Nephron progenitor cell (in vitro differentiated cells): ENCODE results near the gene HDAC4.

Experiments
- DNase-seq: peaks from one replicate; pipeline ENCODE4 v3.0.0; 2021
- H3K27ac Mint-ChIP-seq: 2 replicates; pipeline ENCODE4 v1.8.0; 2021; ENCODE audit warnings: mild to moderate bottlenecking, moderate library complexity, mixed read lengths
- H3K27me3 Mint-ChIP-seq: 2 replicates; pipeline ENCODE4 v1.8.0; 2021; ENCODE audit warnings: mild to moderate bottlenecking, low read depth, mixed read lengths; ENCODE audit not compliant: poor library complexity
- H3K36me3 Mint-ChIP-seq: 2 replicates; pipeline ENCODE4 v1.8.0; 2021; ENCODE audit warnings: low read depth, mixed read lengths
- H3K4me1 Mint-ChIP-seq: 2 replicates; pipeline ENCODE4 v1.8.0; 2021; ENCODE audit warnings: mixed read lengths
- H3K4me3 Mint-ChIP-seq: 2 replicates; pipeline ENCODE4 v1.8.0; 2021; ENCODE audit warnings: mild to moderate bottlenecking, moderate library complexity, mixed read lengths
- H3K9me3 Mint-ChIP-seq: 2 replicates; pipeline ENCODE4 v1.8.0; 2021; ENCODE audit warnings: mild to moderate bottlenecking, moderate library complexity, mixed read lengths
- TF ChIP-seq, protein P1 (sequence below): fragments of 200-600 bp; sonication (generic); IDR thresholded peaks from 2 replicates; pipeline ENCODE4 v1.5.0; 2021; ENCODE audit warnings: antibody characterized with exemption

HDAC4 gene

DNA sequence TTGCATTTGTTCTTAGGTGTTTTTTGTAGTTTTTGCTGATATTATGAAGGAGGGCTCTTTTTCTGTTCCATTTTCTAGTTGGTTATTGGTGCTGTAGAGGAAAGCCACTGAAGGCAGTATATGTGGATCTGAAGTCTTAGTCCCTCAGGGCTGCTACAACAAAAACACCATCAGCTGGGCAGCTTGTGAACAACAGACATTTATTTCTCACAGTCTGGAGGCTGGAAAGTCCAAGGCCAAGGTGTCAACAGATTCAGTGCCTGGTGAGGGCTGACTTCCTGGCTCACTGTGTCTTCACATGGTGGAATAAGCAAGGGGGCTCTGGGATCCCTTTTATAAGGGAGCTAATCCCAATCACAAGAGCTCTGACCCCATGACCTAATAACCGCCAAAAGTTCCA, 31.4 kb upstream of the HDAC4 start:
- H3K4me1 Mint-ChIP-seq, result no peaks in the 10 kb centered on the region
- H3K27me3 Mint-ChIP-seq, result peaks cover 8% of the 10 kb centered on the region
- H3K36me3 Mint-ChIP-seq, result peaks cover 5% of the 10 kb centered on the region
- H3K9me3 Mint-ChIP-seq, result peaks cover 32% of the 10 kb centered on the region
- H3K4me3 Mint-ChIP-seq, result no peak overlapping the region
- DNase-seq, result no peak
- no peak overlapping the region for H3K27ac Mint-ChIP-seq
- TF ChIP-seq, protein P1, sequence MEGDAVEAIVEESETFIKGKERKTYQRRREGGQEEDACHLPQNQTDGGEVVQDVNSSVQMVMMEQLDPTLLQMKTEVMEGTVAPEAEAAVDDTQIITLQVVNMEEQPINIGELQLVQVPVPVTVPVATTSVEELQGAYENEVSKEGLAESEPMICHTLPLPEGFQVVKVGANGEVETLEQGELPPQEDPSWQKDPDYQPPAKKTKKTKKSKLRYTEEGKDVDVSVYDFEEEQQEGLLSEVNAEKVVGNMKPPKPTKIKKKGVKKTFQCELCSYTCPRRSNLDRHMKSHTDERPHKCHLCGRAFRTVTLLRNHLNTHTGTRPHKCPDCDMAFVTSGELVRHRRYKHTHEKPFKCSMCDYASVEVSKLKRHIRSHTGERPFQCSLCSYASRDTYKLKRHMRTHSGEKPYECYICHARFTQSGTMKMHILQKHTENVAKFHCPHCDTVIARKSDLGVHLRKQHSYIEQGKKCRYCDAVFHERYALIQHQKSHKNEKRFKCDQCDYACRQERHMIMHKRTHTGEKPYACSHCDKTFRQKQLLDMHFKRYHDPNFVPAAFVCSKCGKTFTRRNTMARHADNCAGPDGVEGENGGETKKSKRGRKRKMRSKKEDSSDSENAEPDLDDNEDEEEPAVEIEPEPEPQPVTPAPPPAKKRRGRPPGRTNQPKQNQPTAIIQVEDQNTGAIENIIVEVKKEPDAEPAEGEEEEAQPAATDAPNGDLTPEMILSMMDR, result no peak

DNA sequence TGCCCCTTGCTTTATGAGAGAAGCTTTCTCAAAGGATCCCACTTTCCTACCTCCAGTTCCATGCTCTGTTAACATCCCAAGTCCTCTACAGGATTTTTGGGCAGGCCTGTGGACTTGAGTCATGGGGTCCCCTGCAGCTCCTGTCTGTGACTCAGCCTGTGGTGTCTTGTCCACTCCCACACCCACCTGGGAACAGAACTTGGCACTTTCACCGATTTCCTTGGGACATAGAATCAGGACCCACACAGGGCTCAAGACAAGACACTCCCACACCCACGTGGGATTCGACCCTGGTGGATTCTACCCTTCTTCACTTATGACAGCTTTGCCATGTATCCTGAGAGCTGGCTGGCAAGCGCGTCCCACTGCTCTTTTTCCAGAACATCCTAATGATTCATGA, 30.7 kb upstream of the HDAC4 start:
- no peak overlapping the region for H3K4me3 Mint-ChIP-seq
- H3K27ac Mint-ChIP-seq, result no peak overlapping the region
- H3K27me3 Mint-ChIP-seq, result peaks cover 8% of the 10 kb centered on the region
- TF ChIP-seq, protein P1, result no peak
- peaks cover 5% of the 10 kb centered on the region for H3K36me3 Mint-ChIP-seq
- peaks cover 29% of the 10 kb centered on the region for H3K9me3 Mint-ChIP-seq
- no peak for DNase-seq
- H3K4me1 Mint-ChIP-seq, result peaks cover 4% of the 10 kb centered on the region

DNA sequence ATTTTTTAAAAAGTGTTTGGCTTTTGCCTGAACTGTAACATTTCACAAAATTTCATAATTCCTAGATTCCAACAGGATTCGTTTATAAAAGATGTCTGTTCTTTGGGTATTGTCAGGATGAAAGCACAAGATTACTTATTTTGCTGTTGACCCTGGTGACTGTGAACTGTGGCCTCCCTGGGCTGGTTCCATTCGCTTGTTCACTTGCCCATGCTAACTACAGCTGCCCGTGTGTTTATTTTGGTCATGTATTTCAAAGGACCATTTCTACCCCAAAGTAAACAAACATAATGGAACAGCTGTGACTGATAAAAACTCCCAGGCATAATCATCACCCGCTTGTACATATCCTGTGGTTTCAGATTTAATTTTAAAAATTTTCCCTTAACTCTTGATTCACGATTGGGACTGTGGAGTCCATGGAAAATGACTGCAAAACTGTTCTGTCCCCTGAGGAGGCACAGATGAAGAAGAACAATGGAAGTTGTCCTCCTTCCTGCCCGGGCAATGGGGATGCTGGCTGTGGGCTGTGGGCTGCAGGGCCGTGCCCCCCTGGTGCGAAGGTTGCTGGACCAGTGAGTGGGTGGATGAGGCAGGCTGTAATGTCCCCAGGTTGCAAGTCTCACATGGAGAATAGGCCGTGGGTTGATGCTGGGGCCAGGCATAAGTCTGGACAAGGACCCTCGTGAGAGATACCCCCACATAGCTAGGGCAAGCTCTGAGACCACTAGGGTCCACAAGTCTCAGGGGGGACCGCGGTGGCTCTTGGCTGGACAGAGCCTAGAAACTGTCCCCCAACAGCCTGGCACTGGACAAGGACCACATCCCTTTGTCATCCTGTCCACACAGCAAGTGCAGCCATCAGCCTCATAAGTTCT, 28.9 kb upstream of the HDAC4 start:
- no peak overlapping the region for H3K4me3 Mint-ChIP-seq
- peaks cover 21% of the 10 kb centered on the region for H3K4me1 Mint-ChIP-seq
- no peak overlapping the region for H3K27ac Mint-ChIP-seq
- peaks cover 19% of the 10 kb centered on the region for H3K9me3 Mint-ChIP-seq
- TF ChIP-seq, protein P1, result no peak
- H3K27me3 Mint-ChIP-seq, result peaks cover 11% of the 10 kb centered on the region
- peaks cover 5% of the 10 kb centered on the region for H3K36me3 Mint-ChIP-seq
- DNase-seq, result no peak

- TF ChIP-seq, protein P1, result no peak
- Mint-ChIP-seq H3K9me3 (no peaks in the 10 kb centered on the region), H3K27ac (no peak overlapping the region), H3K4me3 (no peak overlapping the region), H3K36me3 (no peaks in the 10 kb centered on the region), H3K27me3 (peaks cover 19% of the 10 kb centered on the region), H3K4me1 (peaks cover 23% of the 10 kb centered on the region)
- DNase-seq, result no peak
Observed at GRCh38 chr2:239425631-239426030, 24.8 kb upstream of the HDAC4 start.

GRCh38 chr2:239424337-239425045, 23.7 kb upstream of the HDAC4 start:
- no peak overlapping the region for H3K27ac Mint-ChIP-seq
- no peaks in the 10 kb centered on the region for H3K36me3 Mint-ChIP-seq
- peaks cover 19% of the 10 kb centered on the region for H3K27me3 Mint-ChIP-seq
- H3K4me1 Mint-ChIP-seq, result peaks cover 30% of the 10 kb centered on the region
- H3K4me3 Mint-ChIP-seq, result no peak overlapping the region
- TF ChIP-seq, protein P1, result no peak
- no peaks in the 10 kb centered on the region for H3K9me3 Mint-ChIP-seq
- no peak for DNase-seq
